ENCODE data around the gene CPSF4. TPM values are rescaled to one million over a fixed set of nuclear protein-coding genes. Genes with fewer than 3 reads are reported as not detected.

CPSF4 gene
- total and polyA plus RNA-seq, 12 donors = 12.6 to 21.7 (median 16.1) TPM

GRCh38 chr7:99404977-99405320 is 33.8 kb upstream of the CPSF4 start:
- no peak for ATAC-seq
- Histone ChIP-seq H3K4me3 (no peak overlapping the region), H3K9me3 (no peaks in the 10 kb centered on the region), H3K27ac (no peak overlapping the region), H3K4me1 (peaks cover 13 to 48% (median 36%) of the 10 kb centered on the region in 9 donors), H3K27me3 (no peaks in the 10 kb centered on the region), H3K36me3 (peaks cover 0 to 59% (median 14%) of the 10 kb centered on the region in 9 donors)
- no peak for DNase-seq
- intact Hi-C loops (cut with DNase I) = loop anchor here in 2 of 10 donors (5.0 kb wide), 2 partner anchors 33 to 97 kb away; partner anchors contain the start of genes ARPC1B (in 1 of the 2), ZKSCAN5 (in 1 of the 2) and ZNF394 (in 1 of the 2)
- 92 to 94% methylated on average over 10 of the region's 10 CpGs for WGBS, 2 donors
- TF ChIP-seq, protein P1, sequence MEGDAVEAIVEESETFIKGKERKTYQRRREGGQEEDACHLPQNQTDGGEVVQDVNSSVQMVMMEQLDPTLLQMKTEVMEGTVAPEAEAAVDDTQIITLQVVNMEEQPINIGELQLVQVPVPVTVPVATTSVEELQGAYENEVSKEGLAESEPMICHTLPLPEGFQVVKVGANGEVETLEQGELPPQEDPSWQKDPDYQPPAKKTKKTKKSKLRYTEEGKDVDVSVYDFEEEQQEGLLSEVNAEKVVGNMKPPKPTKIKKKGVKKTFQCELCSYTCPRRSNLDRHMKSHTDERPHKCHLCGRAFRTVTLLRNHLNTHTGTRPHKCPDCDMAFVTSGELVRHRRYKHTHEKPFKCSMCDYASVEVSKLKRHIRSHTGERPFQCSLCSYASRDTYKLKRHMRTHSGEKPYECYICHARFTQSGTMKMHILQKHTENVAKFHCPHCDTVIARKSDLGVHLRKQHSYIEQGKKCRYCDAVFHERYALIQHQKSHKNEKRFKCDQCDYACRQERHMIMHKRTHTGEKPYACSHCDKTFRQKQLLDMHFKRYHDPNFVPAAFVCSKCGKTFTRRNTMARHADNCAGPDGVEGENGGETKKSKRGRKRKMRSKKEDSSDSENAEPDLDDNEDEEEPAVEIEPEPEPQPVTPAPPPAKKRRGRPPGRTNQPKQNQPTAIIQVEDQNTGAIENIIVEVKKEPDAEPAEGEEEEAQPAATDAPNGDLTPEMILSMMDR (IDR thresholded peaks at IDR 0.05) = no peak

- intact Hi-C loops (cut with DNase I) = loop anchor here in 2 of 10 donors (5.0 kb wide), 2 partner anchors 34 to 96 kb away; partner anchors contain the start of genes ARPC1B (in 1 of the 2), ZKSCAN5 (in 1 of the 2) and ZNF394 (in 1 of the 2)
- Histone ChIP-seq H3K9me3 (no peaks in the 10 kb centered on the region), H3K36me3 (peaks cover 0 to 59% (median 22%) of the 10 kb centered on the region in 9 donors), H3K4me3 (peak overlapping the region in 3 of 10 donors; percentile 72 to 100 (median 89)), H3K4me1 (peaks cover 17 to 55% (median 41%) of the 10 kb centered on the region in 9 donors), H3K27ac (no peak overlapping the region), H3K27me3 (no peaks in the 10 kb centered on the region)
- 45 to 58% methylated on average over 1 of the region's 1 CpG for WGBS, 2 donors
- ATAC-seq (no peak), DNase-seq (no peak)
- TF ChIP-seq, protein P1 (IDR thresholded peaks at IDR 0.05) = no peak
Measured at GRCh38 chr7:99406557-99406956, 32.2 kb upstream of the CPSF4 start.

DNA sequence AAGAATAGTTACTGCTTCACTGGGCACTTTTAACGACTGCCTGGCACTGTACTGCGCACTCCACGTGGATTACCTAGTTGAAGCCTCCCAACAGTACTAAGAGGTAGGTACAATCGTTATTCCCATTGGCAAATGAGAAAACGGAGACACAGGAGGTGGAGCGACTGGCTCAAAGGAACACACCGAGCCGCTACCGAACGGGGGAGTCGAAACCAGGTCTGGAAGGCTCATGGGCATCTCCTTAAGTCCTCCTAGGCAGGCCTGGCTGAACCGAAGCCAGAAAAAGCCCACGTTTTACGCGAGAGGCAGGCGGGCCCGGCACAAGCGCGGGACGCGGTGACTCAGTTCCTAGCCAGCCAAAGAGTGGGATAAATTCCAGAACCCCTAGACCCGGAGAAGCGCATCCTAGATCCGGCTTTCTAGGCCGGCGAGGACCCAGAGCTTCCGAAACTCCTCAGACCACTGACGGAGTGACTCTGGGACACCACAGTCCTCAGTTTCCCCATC is 30.8 kb upstream of the CPSF4 start:
- peaks cover 17 to 55% (median 41%) of the 10 kb centered on the region in 9 donors for H3K4me1 ChIP-seq
- DNase-seq (peak; percentile 37 to 52), ATAC-seq (peak; percentile 14 to 52 (median 20))
- no peaks in the 10 kb centered on the region for H3K27me3 ChIP-seq
- intact Hi-C loops (cut with DNase I) = loop anchor here in 3 of 10 donors (1.0 to 5.0 kb wide), 4 partner anchors 33 to 94 kb away; partner anchors contain the start of genes ARPC1B (in 3 of the 3), ZKSCAN5 (in 1 of the 3) and ZNF394 (in 1 of the 3)
- H3K4me3 ChIP-seq = peak overlapping the region; percentile 72 to 100 (median 90)
- H3K36me3 ChIP-seq = peaks cover 0 to 59% (median 32%) of the 10 kb centered on the region in 9 donors
- 0 to 1% methylated on average over 28 of the region's 28 CpGs for WGBS, 2 donors
- peak overlapping the region; percentile 96 to 99 (median 97) for H3K27ac ChIP-seq
- H3K9me3 ChIP-seq = no peaks in the 10 kb centered on the region
- TF ChIP-seq, protein P1 (IDR thresholded peaks at IDR 0.05) = no peak

DNA sequence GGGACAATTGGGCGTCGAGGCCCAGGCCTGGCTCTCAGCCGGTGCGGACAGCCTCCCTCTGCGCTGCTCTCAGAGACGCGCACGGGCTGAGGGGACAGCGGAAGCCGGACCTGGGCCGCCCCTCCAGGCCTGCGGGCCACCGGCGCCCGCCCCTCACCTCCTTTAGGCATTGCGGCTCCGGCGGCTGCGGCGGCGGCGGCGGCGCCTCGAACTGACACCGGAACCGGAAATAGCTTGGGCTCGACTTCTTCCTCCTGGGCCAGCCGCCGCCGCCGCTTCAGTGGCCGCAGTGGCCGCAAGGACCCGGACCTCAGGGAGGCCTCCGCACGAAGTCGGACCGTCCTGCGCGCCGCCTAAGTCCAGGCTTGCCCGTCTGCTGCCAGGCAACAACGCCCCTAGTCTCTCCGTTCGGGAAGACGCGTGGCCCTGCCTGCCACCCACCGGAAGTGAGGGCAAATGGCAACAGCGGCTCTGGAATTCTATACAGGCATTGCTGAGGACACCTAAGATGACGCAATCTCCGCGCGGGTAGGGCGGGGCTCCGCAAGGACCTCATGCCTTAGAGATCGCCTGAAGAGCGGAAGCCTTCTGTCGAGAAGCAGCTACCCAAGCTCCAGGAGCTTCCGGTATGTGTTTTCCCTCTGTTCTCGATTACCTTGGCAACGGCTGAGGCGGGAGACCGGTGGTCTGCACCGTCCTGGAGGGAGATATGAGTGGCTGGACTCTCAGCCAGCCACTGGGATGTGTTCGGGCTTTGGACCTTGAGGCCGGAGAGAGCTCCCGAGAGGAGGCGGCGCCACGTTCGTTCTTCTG is 30.2 kb upstream of the CPSF4 start, which contains the start of the genes BUD31 and PDAP1:
Gene BUD31, plus strand, starts transcription at position 591 of the 813 bp plus-strand sequence. CDS start 2,124 bp downstream, outside the sequence.
Gene PDAP1, minus strand, starts transcription at position 219 of the 813 bp plus-strand sequence. Its CDS starts 49 bp downstream, at position 170.
- peaks cover 17 to 55% (median 41%) of the 10 kb centered on the region in 9 donors for H3K4me1 ChIP-seq
- DNase-seq (peak; percentile 93), ATAC-seq (peak; percentile 93 to 97 (median 96))
- H3K27me3 ChIP-seq = no peaks in the 10 kb centered on the region
- WGBS, 2 donors = 0% methylated on average over 72 of the region's 72 CpGs
- peaks cover 0 to 59% (median 30%) of the 10 kb centered on the region in 9 donors for H3K36me3 ChIP-seq
- intact Hi-C loops (cut with DNase I) = loop anchor here in 3 of 10 donors (1.0 to 5.0 kb wide), 4 partner anchors 34 to 94 kb away; partner anchors contain the start of genes ARPC1B (in 3 of the 3), ZKSCAN5 (in 1 of the 3) and ZNF394 (in 1 of the 3)
- H3K9me3 ChIP-seq = no peaks in the 10 kb centered on the region
- TF ChIP-seq, protein P1 (IDR thresholded peaks at IDR 0.05) = peak in 2 of 9 donors; percentile 5 to 29
- H3K4me3 ChIP-seq = peak within 1 kb of the TSS; percentile 72 to 100 (median 90)
- peak within 1 kb of the TSS; percentile 96 to 99 (median 97) for H3K27ac ChIP-seq
